GM21619 (cell line): ENCODE results near the gene RNF40.
A peak's percentile ranks its signal among the peaks of the same experiment; 100 is the strongest.

Experiments
- ATAC-seq: cut with Tn5 transposase; IDR thresholded peaks from one replicate; pipeline ENCODE4 v1.9.1; 2021; ENCODE audit not compliant: unreplicated experiment

RNF40 gene

GRCh38 chr16:30761928-30762902, at the start of gene RNF40, which contains the start of gene CFAP119:
RNF40 (plus strand) TSS chr16:30762322; CDS start chr16:30762546, 224 bp downstream.
CFAP119 (minus strand) TSS chr16:30762062; CDS start chr16:30761748, 314 bp downstream.
- ATAC-seq: peak; percentile 83

GRCh38 chr16:30715750-30716445, 46.2 kb upstream of the RNF40 start:
- ATAC-seq: no peak

GRCh38 chr16:30720086-30720485, 42.0 kb upstream of the RNF40 start:
- no peak for ATAC-seq

- no peak for ATAC-seq
Observed at GRCh38 chr16:30720694-30721093, 41.4 kb upstream of the RNF40 start.

- ATAC-seq: no peak
Observed at GRCh38 chr16:30721167-30721566, 41.0 kb upstream of the RNF40 start.

GRCh38 chr16:30721606-30722005, 40.5 kb upstream of the RNF40 start:
- no peak for ATAC-seq

- no peak for ATAC-seq
Observed at GRCh38 chr16:30722443-30722842, 39.7 kb upstream of the RNF40 start.

- no peak for ATAC-seq
Observed at GRCh38 chr16:30722916-30723315, 39.2 kb upstream of the RNF40 start.

GRCh38 chr16:30723725-30724355, 38.3 kb upstream of the RNF40 start:
- ATAC-seq: no peak

- no peak for ATAC-seq
Observed at GRCh38 chr16:30724641-30725417, 37.3 kb upstream of the RNF40 start.

- ATAC-seq: no peak
Observed at GRCh38 chr16:30725418-30725792, 36.7 kb upstream of the RNF40 start.

- ATAC-seq: no peak
Observed at GRCh38 chr16:30728321-30728720, 33.8 kb upstream of the RNF40 start.

- ATAC-seq: no peak
Observed at GRCh38 chr16:30728899-30729672, 33.0 kb upstream of the RNF40 start.

- no peak for ATAC-seq
Observed at GRCh38 chr16:30731411-30731810, 30.7 kb upstream of the RNF40 start.

- ATAC-seq: no peak
Observed at GRCh38 chr16:30736995-30737793, 24.9 kb upstream of the RNF40 start.

GRCh38 chr16:30737794-30738648, 24.1 kb upstream of the RNF40 start:
- no peak for ATAC-seq

GRCh38 chr16:30738984-30739951, 22.9 kb upstream of the RNF40 start:
- ATAC-seq: no peak
